HEK293 (cell line): Measurements from ENCODE around the gene BAG5.

Source experiments
- CTCF ChIA-PET: fragments of 350-600 bp; formaldehyde crosslinking; extraction: SDS; loops from one replicate; lab custom pipeline; 2021; ENCODE audit warnings: antibody characterized with exemption; lab: Yijun Ruan, JAX
- POLR2A ChIA-PET: fragments of 300-600 bp; formaldehyde crosslinking; extraction: SDS; loops from one replicate; lab custom pipeline; 2020; ENCODE audit warnings: antibody characterized with exemption, inconsistent platforms; lab: Yijun Ruan, JAX
- H3K27ac ChIP-seq: fragments of 200-500 bp; sonication (Bioruptor generic); 2 replicates; pipeline ENCODE4 v1.5.1; 2014; ENCODE audit warnings: low read depth, low read length, control low read depth, inconsistent platforms; ENCODE audit errors: extremely low read depth
- H3K36me3 ChIP-seq, 2 experiments: fragments of 200-500 bp in 1 of 2; sonication (Bioruptor generic) in 1 of 2; 1 replicate in 1 of 2; 2 replicates in 1 of 2; pipeline ENCODE4 v1.5.1; 2014 to 2017; ENCODE audit warnings: inconsistent platforms in 2 of 2, low read length in 2 of 2; ENCODE audit not compliant: control insufficient read depth in 2 of 2, insufficient read depth in 1 of 2
- H3K4me1 ChIP-seq: fragments of 200-500 bp; sonication (Bioruptor generic); 2 replicates; pipeline ENCODE4 v1.5.1; 2014; ENCODE audit warnings: mild to moderate bottlenecking, low read length, inconsistent platforms; ENCODE audit not compliant: control insufficient read depth, insufficient read depth
- H3K4me3 ChIP-seq: 2 replicates; pipeline ENCODE4 v1.5.1; 2011; ENCODE audit warnings: low read depth, mild to moderate bottlenecking, control low read depth, low read length, moderate library complexity
- H3K9me3 ChIP-seq: fragments of 200-500 bp; sonication (Bioruptor generic); 2 replicates; pipeline ENCODE4 v1.5.1; 2014; ENCODE audit warnings: low read depth, low read length, inconsistent platforms; ENCODE audit not compliant: control insufficient read depth, insufficient read depth
- EGR2 ChIP-seq: fragments of 450-650 bp; formaldehyde crosslinking; IDR thresholded peaks from 2 replicates; pipeline ENCODE4 v1.5.1; 2016; ENCODE audit warnings: low read depth, missing biosample characterization, missing genetic modification characterization
- PATZ1 ChIP-seq: fragments of 450-650 bp; formaldehyde crosslinking; IDR thresholded peaks from 2 replicates; pipeline ENCODE4 v1.5.1; 2016; ENCODE audit warnings: missing biosample characterization, missing genetic modification characterization
- YY1 ChIP-seq: fragments of 450-650 bp; formaldehyde crosslinking; IDR thresholded peaks from 2 replicates; pipeline ENCODE4 v1.5.1; 2018; ENCODE audit warnings: missing biosample characterization, missing genetic modification characterization
- ZBTB17 ChIP-seq: fragments of 450-650 bp; formaldehyde crosslinking; IDR thresholded peaks from 2 replicates; pipeline ENCODE4 v1.5.1; 2016; ENCODE audit warnings: missing biosample characterization, missing genetic modification characterization
- ZBTB20 ChIP-seq: fragments of 450-650 bp; formaldehyde crosslinking; IDR thresholded peaks from 2 replicates; pipeline ENCODE4 v1.5.1; 2016; ENCODE audit warnings: missing biosample characterization, missing genetic modification characterization
- ZBTB26 ChIP-seq: fragments of 450-650 bp; formaldehyde crosslinking; optimal IDR thresholded peaks from 2 replicates; pipeline ENCODE3; 2016; ENCODE audit warnings: missing biosample characterization, mild to moderate bottlenecking, missing genetic modification characterization
- ZBTB48 ChIP-seq: fragments of 450-650 bp; formaldehyde crosslinking; IDR thresholded peaks from 2 replicates; pipeline ENCODE4 v1.5.1; 2016; ENCODE audit warnings: missing biosample characterization, missing genetic modification characterization
- ZFP3 ChIP-seq: fragments of 450-650 bp; formaldehyde crosslinking; IDR thresholded peaks from 2 replicates; pipeline ENCODE4 v1.5.1; 2016; ENCODE audit warnings: low read depth, missing biosample characterization, missing genetic modification characterization
- ZNF114 ChIP-seq: fragments of 450-650 bp; formaldehyde crosslinking; IDR thresholded peaks from 2 replicates; pipeline ENCODE4 v1.5.0; 2017; ENCODE audit warnings: missing biosample characterization, missing genetic modification characterization
- ZNF292 ChIP-seq: fragments of 450-650 bp; formaldehyde crosslinking; IDR thresholded peaks from 2 replicates; pipeline ENCODE4 v1.5.1; 2016; ENCODE audit warnings: low read depth, missing biosample characterization, missing genetic modification characterization, borderline replicate concordance
- ZNF311 ChIP-seq: fragments of 450-650 bp; formaldehyde crosslinking; IDR thresholded peaks from 2 replicates; pipeline ENCODE4 v1.5.1; 2017; ENCODE audit warnings: missing biosample characterization, missing genetic modification characterization, borderline replicate concordance
- ZNF501 ChIP-seq: fragments of 450-650 bp; formaldehyde crosslinking; IDR thresholded peaks from 2 replicates; pipeline ENCODE4 v1.5.1; 2016; ENCODE audit warnings: missing biosample characterization, missing genetic modification characterization
- ZNF571 ChIP-seq: fragments of 450-650 bp; formaldehyde crosslinking; IDR thresholded peaks from 2 replicates; pipeline ENCODE4 v1.5.0; 2017; ENCODE audit warnings: missing biosample characterization, missing genetic modification characterization
- ZNF645 ChIP-seq: fragments of 450-650 bp; formaldehyde crosslinking; IDR thresholded peaks from 2 replicates; pipeline ENCODE4; 2016; ENCODE audit warnings: missing biosample characterization, missing genetic modification characterization
- TF ChIP-seq, protein P1 (sequence below): fragments of 450-650 bp; IDR thresholded peaks from 2 replicates; pipeline ENCODE4 v1.5.1; 2018; ENCODE audit warnings: missing biosample characterization, missing genetic modification characterization
- TF ChIP-seq, protein P2 (sequence below): fragments of 450-650 bp; formaldehyde crosslinking; IDR thresholded peaks from 2 replicates; pipeline ENCODE4 v1.5.1; 2016; ENCODE audit warnings: missing biosample characterization, missing genetic modification characterization
- TF ChIP-seq, protein P3 (sequence below): fragments of 450-650 bp; formaldehyde crosslinking; IDR thresholded peaks from 2 replicates; pipeline ENCODE4 v1.5.1; 2016; ENCODE audit warnings: missing biosample characterization, missing genetic modification characterization
- TF ChIP-seq, protein P4 (sequence below): fragments of 450-650 bp; formaldehyde crosslinking; IDR thresholded peaks from 2 replicates; pipeline ENCODE4 v1.5.1; 2016; ENCODE audit warnings: missing biosample characterization, missing genetic modification characterization
- TF ChIP-seq, protein P5 (sequence below): fragments of 450-650 bp; formaldehyde crosslinking; IDR thresholded peaks from 2 replicates; pipeline ENCODE4 v1.5.1; 2017; ENCODE audit warnings: missing biosample characterization, missing genetic modification characterization

The BAG5 gene

GRCh38 chr14:103522649-103523574, 39.5 kb downstream of the BAG5 start, which contains the start of gene CKB (continued):
- TF ChIP-seq, protein P1, sequence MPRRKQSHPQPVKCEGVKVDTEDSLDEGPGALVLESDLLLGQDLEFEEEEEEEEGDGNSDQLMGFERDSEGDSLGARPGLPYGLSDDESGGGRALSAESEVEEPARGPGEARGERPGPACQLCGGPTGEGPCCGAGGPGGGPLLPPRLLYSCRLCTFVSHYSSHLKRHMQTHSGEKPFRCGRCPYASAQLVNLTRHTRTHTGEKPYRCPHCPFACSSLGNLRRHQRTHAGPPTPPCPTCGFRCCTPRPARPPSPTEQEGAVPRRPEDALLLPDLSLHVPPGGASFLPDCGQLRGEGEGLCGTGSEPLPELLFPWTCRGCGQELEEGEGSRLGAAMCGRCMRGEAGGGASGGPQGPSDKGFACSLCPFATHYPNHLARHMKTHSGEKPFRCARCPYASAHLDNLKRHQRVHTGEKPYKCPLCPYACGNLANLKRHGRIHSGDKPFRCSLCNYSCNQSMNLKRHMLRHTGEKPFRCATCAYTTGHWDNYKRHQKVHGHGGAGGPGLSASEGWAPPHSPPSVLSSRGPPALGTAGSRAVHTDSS (tag by site-specific recombination): 0 out of 2 replicates have a peak, but pooled peaks have one; percentile 24
- TF ChIP-seq ZBTB17 (tag by site-specific recombination) (peak; percentile 39), ZNF501 (no peak), ZFP3 (tag by site-specific recombination) (no peak), ZNF114 (tag by site-specific recombination) (no peak), ZNF311 (tag by site-specific recombination) (no peak)
- TF ChIP-seq, protein P2, sequence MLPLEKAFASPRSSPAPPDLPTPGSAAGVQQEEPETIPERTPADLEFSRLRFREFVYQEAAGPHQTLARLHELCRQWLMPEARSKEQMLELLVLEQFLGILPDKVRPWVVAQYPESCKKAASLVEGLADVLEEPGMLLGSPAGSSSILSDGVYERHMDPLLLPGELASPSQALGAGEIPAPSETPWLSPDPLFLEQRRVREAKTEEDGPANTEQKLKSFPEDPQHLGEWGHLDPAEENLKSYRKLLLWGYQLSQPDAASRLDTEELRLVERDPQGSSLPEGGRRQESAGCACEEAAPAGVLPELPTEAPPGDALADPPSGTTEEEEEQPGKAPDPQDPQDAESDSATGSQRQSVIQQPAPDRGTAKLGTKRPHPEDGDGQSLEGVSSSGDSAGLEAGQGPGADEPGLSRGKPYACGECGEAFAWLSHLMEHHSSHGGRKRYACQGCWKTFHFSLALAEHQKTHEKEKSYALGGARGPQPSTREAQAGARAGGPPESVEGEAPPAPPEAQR (tag by site-specific recombination): no peak
- TF ChIP-seq, protein P3, sequence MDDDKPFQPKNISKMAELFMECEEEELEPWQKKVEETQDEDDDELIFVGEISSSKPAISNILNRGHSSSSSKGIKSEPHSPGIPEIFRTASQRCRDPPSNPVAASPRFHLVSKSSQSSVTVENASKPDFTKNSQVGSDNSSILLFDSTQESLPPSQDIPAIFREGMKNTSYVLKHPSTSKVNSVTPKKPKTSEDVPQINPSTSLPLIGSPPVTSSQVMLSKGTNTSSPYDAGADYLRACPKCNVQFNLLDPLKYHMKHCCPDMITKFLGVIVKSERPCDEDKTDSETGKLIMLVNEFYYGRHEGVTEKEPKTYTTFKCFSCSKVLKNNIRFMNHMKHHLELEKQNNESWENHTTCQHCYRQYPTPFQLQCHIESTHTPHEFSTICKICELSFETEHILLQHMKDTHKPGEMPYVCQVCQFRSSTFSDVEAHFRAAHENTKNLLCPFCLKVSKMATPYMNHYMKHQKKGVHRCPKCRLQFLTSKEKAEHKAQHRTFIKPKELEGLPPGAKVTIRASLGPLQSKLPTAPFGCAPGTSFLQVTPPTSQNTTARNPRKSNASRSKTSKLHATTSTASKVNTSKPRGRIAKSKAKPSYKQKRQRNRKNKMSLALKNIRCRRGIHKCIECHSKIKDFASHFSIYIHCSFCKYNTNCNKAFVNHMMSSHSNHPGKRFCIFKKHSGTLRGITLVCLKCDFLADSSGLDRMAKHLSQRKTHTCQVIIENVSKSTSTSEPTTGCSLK: no peak

DNA sequence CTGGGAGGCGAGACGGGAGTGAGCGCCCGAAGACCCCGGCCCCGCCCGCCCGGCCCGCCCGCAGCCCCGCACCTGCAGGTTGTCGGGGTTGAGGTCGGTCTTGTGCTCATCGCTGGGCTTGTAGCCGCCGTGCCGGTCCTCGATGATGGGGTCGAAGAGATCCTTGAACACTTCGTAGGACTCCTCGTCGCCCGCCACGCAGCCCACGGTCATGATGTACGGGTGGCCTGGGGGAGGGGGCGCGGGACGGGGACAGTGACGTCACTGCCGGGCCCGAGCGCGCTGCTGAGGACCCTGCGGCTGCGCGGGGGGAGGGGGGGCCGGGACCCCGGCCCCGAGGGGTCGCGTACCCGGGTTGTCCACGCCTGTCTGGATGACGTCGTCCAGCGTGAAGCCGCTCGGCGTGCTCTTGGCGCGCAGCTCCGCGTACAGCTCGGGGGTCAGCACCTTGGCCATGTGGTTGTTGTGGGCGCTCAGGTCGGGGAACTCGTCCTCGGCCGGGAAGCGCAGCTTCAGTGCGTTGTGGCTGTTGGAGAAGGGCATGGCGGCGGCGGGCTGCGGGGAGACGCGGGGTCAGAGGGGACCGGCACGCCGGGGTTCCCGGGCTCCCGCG, 40.4 kb downstream of the BAG5 start:
- CTCF ChIA-PET: interaction anchor here (0.7 to 1.1 kb wide), 2 partner anchors 9 to 16 kb away, joined by 3 read pairs; no protein-coding TSS in a partner anchor
- H3K27ac ChIP-seq: peak overlapping the region; percentile 99
- TF ChIP-seq YY1 (tag by site-specific recombination) (no peak), ZBTB48 (tag by site-specific recombination) (0 out of 2 replicates have a peak, but pooled peaks have one; percentile 29), EGR2 (tag by site-specific recombination) (peak; percentile 35; the same call in 1 of the 2 replicates), ZNF571 (tag by site-specific recombination) (no peak), ZBTB20 (tag by site-specific recombination) (no peak), ZNF645 (tag by site-specific recombination) (0 out of 2 replicates have a peak, but pooled peaks have one; percentile 45), PATZ1 (tag by site-specific recombination) (peak; percentile 80), ZBTB26 (tag by site-specific recombination) (peak; percentile 92), ZNF292 (tag by site-specific recombination) (no peak)
- TF ChIP-seq, protein P4, sequence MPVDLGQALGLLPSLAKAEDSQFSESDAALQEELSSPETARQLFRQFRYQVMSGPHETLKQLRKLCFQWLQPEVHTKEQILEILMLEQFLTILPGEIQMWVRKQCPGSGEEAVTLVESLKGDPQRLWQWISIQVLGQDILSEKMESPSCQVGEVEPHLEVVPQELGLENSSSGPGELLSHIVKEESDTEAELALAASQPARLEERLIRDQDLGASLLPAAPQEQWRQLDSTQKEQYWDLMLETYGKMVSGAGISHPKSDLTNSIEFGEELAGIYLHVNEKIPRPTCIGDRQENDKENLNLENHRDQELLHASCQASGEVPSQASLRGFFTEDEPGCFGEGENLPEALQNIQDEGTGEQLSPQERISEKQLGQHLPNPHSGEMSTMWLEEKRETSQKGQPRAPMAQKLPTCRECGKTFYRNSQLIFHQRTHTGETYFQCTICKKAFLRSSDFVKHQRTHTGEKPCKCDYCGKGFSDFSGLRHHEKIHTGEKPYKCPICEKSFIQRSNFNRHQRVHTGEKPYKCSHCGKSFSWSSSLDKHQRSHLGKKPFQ: no peak
- TF ChIP-seq, protein P5, sequence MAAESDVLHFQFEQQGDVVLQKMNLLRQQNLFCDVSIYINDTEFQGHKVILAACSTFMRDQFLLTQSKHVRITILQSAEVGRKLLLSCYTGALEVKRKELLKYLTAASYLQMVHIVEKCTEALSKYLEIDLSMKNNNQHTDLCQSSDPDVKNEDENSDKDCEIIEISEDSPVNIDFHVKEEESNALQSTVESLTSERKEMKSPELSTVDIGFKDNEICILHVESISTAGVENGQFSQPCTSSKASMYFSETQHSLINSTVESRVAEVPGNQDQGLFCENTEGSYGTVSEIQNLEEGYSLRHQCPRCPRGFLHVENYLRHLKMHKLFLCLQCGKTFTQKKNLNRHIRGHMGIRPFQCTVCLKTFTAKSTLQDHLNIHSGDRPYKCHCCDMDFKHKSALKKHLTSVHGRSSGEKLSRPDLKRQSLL (tag by site-specific recombination): no peak

More for the DNA sequence above, 40.4 kb downstream of the BAG5 start:
- Histone ChIP-seq H3K4me3 (peak overlapping the region; percentile 82), H3K4me1 (peaks cover 22% of the 10 kb centered on the region), H3K9me3 (no peaks in the 10 kb centered on the region), H3K36me3 (peaks cover 0 to 33% of the 10 kb centered on the region in 2 experiments; a peak in 1 of 3 replicates)
- POLR2A ChIA-PET: interaction anchor here (0.7 to 3.3 kb wide), 13 partner anchors 9 to 188 kb away, joined by 3 to 19 read pairs (median 5); partner anchors contain the start of genes BAG5 and EIF5
